NCI-H128 (cell line): ENCODE results near the gene BBS9.

Experiments
- DNase-seq: peaks from one replicate; lab custom pipeline; 2025; ENCODE audit not compliant: unreplicated experiment; lab: John Stamatoyannopoulos, UW

The BBS9 gene

DNA sequence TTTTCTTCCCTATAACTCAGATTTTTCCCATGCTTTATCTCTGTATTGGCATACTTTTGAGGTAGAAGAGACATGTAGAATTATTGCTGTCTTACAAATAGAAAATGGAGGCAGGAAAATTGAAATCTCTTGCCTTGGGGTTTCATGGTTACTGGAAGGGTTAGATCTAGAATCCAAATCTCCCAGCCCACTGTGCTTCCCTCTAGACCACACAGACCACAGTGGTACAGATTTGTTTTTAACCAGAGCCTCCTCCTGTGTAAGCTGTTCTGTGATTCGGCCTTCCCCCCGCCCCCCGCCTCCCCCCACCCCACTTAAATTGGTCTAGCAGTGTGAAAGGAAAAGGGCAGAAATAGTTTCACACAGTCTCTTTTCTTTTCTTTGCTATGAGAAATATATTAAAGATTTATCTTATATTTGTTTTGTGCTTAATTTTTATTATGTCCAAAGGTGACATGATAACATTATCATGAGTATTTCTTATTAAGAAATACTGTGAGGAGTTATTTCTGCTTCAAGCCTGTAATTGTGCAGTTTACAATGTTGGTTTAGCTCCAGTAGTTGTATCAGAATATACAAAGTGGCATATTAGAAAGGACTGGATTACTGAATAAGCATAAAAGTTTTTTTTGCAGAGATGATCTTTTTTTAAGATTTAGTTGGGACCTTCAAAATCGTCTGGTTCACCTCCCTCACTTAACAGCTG lies 407.2 kb downstream of the BBS9 start:
- no peak for DNase-seq

DNA sequence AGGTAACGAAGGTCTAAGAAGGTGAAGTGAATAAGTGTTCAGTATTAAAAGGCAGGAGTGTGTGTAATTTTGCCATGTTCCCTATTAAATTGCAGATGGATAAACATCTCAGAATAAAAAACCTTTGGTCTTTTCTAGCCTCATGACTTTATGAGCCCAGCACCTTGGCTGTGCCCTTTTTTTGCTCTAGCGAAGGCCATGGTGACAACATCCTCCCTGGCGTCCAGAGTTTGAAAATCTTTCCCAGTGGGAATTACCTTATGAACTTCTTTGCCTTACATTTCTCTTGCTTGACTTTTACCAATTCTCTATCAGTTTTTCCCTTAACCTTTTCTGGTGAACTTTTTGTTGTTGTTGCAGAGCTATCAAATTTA lies 407.7 kb downstream of the BBS9 start:
- DNase-seq: no peak

DNA sequence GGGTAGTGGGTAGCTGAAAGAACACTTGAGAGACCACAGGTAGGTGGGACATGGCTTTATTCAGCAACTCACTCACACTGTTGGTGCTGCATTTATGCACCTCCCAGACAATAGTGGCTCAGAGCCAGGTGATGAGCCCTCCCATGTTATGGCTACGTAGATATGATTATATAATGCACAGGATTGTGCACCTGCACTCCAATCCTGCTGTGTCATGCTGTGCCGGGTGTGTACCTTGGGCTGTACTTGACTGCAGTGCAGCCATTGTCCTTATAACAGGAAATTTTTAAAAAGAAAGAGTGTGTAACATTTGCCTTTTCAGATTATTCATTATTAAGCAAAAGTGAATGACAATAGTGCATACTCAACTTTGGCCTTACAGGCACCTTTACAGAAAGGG lies 409.8 kb downstream of the BBS9 start:
- no peak for DNase-seq

DNA sequence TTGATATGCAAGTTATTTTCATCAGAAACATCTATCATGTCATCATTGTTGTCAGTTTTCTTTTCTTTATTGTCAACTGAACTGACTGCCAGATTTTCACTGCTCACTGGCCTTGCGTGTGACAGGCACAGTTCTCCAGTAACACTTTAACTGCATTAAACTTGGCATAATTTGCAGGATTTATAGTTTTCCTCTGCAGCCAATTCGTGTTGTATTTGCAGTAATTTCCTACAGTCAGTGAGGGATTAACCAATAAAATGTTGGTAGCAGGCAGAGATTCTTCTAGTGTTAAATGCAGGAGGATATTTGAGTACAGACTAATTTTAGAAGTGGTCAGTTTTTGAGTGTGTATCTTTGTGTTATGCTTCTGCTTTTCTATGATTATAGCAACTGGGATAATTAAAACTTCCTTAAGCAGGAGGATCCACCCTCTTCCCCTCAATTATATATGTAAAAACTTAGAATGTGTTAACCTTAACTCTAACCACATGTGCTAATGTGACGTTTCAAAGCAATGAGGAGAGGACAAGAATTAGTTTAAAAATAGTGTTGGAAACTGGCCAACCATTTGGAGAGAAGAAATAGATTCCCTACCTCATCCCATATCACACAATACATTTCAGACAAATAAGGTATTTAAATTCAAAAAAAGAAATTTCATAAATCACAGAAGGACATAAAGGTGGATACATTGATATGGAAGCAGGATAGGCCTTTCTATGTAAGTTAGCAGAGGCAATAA lies 410.5 kb downstream of the BBS9 start:
- no peak for DNase-seq

DNA sequence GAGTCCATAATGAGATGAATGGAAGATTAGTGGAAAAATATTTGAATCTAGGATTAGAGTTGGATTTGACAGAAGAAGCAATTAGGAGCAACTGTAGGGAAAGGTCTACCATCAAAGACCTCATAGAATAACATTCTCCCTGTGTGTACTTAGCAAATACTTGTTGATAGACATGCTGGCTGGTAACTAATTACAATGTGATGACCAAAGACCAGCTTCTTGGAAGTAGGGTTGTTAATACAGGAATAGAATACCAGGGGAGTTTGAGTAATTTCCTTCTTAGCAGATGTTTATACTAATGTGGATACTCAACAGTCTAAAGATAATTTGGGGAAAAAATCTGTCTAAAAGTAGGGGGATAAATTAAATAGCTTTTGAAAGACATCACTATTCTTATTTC lies 418.5 kb downstream of the BBS9 start:
- DNase-seq: no peak

DNA sequence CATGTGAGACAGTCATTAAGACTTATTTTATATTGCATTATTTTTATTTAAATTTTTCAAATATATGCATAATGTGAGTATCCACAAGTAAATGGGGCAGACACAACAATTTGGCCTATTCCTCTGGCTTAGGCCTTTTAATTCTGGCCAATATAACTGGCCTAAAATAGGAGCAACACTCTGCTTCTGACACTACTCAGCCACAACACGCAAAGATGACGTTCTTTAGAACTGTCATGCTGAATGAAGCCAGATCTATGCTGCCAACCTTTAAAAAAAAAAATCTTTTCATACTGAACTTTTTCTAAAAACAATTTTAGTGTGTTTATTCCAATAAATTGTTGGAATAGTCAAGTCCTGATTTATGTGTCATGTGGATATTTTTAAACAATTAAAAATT lies 421.0 kb downstream of the BBS9 start:
- no peak for DNase-seq

DNA sequence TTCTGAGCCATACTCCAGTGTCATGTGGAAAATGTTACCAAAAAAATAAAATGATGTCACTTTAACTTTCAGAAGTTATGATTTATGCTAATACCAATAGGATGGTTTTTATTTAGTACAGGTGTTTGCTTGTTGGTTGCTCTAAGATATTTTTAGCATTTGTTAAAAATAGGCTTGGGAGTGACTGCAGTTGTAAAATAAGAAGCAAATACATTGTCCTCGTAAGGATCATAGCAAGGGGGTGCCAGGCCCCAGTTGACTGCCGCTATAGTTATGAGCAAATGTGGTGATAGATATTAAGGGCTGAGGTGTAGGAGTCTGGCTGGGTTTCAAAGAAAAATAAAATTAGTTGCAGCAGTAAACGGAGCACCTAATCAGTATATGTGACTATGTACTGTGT lies 421.6 kb downstream of the BBS9 start:
- DNase-seq: no peak

DNA sequence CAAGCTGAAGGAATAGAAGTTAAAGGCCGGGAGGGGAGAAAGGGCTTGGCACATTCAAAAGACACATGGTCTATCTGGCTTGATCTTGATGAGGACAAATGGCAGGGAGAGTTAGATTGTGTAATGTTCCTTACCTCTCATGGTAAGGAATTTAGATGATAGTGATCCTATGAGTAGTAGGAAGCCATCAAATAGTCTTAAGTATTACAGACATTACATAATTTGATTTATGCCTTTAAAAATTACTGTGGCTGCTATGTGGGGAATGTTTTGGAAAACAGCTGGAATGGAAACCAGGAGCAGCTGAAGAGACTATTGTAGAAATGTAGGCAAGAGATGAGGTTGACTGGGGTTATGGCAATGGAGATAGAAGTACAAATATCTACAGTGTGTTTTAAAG lies 424.7 kb downstream of the BBS9 start:
- no peak for DNase-seq

DNA sequence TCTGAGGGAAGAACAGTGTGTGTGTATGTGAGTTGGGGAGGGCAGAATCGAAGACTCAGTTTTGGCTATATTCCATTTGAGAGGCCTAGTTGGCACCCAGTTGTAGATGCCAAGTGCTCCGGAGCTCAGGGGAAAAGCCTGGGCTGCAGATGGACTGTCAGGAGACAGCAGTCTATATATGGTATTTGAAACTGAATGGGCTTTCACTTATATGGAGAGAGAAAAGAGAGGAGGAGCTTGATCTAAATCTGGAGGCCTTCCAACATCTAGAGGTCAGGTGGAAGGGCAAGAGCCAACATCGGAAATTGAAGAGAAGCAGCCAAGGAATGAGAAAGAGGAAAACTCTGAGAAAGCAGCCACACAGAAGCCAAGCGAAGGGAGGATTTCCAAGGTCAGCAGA lies 425.2 kb downstream of the BBS9 start:
- no peak for DNase-seq

DNA sequence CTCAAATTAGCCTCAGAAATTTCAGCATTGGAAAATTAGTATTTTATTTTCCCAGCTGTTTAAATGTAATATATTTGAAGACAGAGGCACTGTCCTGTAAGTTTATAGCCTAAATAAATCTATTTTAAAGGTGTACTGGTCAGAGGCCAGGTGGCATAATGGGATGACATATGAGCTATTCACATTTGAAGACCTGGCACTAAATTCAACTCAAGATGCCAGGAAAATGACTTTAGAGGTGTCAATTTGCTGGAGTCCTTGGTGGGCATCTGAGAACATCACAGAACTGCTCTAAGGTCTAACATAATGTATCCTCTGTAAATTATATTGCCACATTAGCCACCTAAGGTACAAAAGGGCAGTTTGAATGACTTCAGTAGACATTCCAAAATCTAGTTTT lies 427.1 kb downstream of the BBS9 start:
- no peak for DNase-seq

DNA sequence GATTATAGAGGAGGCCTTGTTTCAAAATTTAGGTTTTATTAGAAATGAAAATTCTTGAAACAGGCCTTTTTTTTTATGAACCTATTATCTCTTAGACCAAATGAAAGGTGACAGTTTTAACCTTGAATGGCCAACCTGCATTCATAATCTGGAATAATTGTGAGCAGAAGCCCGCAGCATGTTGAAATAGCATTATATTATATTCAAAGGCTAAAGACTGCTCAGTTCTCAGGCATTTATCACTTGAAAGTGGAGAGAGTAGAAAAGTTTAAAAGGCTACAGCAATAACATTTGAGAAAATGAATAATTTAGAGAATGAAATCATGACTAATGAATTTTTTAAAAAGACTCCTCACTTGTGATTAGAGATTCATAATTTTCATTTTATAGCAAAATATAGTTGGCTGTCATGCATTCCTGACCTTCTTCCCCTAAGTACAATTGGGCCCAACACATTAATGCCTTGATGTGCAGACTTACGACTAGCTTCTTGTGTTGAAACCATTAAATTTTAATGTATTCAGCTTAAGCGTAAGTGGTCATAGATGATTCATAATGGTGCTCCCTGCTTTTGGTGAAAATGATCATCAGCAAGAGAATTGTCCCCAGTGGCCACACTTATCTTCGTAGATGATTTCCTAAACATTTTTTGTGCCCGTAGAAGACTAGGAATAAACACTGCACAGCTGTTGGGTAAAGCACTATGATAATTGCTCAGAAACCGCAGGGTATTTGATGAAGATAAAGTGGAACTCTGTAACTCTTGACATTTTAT lies 429.4 kb downstream of the BBS9 start:
- DNase-seq: no peak

DNA sequence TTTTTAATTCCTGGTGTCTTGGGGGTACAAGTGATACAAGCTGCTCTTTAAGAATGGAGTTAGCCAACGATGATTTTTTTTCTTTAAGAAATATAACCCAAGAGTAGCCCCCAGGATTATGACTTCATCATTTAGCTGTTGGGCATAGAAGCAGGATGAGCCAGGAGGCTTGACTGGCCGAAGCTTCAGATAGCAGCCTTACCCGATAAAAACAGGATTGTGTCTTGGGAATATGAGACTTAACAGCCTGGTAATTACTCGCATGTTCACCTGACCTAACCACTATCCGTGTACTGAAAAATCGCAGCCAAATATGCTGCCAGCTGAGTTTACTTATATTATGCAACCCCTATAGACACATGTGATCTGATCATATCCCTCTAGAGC lies 430.0 kb downstream of the BBS9 start:
- no peak for DNase-seq

DNA sequence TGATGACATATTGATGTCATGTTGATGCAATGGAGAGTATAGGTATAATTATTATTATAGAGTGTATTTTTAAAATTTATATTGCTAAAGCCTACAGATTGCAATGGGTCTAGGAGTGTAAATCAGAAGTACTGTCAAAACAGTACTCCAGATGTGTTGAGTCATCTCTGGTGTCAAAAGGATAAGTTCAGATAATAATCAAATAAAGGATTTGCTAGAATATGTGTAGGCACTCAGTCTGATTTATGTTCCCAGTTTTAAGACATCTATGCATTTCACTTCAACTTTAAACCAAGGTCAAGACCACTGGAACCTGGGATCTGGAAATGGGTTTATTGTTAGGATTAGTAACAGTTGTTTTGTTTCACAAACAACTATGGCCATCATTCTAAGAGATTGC lies 433.6 kb downstream of the BBS9 start:
- DNase-seq: no peak

DNA sequence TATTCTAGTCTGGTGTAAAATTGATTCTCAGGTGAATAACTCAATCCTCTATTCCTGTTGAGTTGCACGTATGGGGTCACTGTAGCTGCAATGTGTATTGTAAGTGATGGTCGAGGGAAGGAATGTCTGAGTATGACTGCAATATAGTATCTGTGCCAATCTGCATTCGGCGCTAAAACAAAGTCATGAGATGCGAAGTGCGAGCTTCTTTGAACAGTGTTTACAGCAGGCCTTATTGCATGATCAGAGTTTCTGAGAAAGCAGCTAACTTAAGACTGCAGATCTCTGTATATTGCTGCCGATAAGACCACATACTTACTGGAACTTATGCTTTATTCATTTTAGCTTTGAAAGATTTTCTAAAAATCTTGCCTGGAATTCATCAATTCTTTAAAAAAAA lies 434.3 kb downstream of the BBS9 start:
- DNase-seq: no peak

DNA sequence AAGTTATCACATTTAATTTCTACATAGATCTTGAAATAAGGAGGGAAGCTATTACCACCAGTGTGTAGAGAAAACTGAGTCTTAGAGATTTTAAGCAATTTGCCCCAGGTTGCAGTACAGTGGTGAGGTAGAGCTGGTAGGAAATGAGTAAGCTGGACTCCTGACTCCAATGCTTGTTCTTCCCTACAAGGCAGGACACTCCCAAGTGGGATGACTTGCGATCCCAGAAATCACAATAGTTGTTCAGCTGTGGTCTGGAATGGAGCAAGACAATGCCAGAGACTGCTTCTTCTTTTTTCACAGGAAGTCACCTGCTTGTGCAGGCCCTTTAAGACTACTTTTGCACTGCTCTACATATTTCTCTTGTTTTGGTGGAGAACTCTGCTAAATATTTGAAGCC lies 448.8 kb downstream of the BBS9 start:
- no peak for DNase-seq

DNA sequence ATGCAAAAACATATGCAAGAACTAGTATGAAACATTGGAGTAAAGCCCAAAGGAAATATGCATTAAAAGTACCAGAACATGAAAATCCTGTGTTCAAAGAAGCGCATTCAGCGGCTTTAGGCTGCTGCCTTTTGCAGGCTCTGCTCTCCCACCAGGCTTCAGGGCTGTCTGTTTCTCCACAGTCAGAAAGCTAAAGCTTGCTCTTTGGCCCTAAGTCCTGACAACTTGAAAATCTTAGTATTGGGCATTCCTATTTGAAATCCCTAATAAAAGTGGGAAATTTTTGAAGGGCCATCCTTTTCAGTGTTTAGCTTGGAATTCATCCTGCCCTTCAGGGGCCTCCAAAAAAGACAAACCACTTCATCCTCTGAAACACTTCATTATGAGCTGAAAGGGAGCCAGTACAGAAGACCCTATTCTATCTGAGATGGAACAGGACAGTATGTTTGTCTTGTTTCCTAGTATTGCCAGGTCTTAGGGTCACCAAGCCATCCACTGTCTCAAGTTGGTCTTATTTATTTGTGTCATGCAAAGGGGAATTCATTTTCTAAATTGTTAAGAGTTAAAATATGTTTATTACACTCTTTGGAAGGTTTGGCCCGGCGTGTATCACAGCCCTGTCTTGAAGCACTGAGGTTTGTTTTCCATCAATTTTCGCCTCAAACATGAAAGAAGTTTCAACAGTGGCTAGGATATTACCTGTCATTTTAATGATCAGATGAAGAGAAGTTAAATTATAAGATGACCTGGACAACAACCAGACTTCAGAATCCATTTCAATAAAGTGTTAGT lies 449.7 kb downstream of the BBS9 start:
- no peak for DNase-seq

DNA sequence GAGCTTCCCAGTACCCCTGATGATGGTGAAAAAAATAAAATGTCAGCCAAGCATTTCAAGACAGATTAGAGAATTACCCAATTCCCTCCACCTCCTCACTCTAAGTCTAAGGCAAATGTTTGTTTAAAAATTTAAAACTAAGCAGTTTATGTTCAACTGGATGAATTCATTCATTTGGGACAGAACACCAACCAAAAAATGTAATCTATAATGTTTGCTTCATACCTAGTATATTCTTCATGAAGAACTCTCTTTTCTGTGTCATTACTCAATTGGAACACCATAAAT lies 450.3 kb downstream of the BBS9 start:
- no peak for DNase-seq

DNA sequence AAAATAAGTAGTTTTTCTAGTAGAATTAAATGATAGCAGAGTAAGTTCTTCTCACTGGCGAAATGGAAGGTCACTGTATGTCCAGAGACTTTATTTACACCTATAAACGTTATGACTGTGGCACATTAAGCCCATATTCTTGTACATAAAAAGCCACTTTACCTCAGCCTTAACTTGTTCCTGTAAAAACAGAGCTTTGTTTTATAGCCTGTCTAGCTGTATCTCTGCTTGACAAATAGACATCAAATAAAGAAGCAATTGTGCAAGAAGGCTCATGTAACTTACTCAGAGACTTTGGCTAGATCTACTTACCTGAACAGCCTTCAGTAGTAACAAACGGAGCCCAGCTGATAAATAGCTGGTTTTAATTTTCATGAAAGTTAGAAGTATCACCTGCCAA lies 451.9 kb downstream of the BBS9 start:
- no peak for DNase-seq

DNA sequence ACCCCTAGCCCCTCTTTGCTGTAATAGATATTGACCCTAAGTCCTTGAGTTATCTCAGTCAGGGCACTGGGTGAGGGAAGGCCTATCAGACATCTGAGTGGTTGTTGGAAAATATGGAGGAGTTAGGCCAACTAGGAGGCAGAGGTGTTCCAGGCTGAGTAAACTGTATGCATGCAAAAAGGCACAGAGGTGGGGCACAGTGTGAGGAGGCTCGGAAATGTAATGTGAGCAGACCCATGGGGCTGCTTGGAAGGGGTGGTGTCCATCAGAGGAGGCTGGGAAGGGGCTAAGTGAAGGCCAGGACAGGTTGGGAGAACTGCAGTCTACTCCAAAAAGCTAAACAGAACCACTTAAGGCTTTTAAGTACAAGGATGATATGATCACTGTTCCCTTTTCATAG lies 452.7 kb downstream of the BBS9 start:
- DNase-seq: no peak

DNA sequence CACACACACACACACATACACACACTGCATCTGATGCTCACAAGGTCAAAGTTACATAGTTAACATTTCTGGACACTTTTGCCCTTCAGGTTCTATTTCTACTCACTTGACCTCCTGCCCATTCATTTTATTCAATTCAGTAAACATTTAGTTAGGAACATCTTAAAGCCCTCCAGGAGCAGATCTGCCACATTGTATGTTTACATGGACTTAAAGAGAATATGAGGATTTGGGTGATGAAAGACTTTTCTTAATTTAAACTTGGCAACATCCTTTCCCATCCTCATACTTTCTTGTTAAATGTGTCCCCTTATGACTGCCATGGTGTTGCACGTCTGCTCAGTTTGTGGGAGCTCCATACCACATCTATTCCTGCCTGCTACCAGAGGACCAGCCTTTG lies 453.2 kb downstream of the BBS9 start:
- no peak for DNase-seq

DNA sequence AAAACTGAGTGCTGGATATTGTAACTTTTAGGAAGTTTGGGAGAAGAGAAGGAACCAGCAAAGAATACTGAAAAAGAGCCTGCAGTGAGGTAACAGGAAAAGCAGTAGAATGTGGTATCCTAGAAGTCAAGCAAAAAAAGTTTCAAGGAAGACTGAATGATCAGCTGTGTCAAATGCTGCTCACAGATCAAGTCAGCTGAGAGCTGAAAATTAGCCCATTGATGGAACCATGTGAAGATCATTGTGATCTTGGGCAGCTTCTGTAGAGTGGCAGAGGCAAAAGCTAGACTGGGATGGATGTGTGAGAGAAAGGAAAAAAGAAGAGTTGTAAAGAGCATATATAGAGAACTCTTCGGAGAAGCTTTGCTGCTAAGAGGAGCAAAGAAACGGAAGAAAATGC lies 460.5 kb downstream of the BBS9 start:
- DNase-seq: no peak

DNA sequence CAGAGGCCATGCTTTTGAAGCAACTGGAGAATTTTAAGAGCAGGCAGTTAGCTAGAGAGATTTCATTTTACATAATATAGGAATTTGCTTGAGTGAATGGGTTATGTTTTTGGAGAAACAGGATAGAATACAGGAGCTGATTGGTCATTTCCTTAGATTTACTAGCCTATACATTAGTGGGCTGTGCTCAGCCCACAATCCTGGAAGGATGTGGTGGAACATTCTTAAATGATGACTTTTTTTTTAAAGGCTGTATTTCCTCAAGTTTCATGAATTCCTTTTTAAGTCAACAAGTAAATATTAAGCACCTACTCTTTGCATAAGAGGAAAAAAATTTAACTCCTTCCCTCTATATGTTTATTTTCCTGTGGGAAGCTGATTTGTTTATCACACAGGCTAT lies 461.6 kb downstream of the BBS9 start:
- no peak for DNase-seq
